Ascending aorta (tissue), 2 donors: Measurements from ENCODE around the gene VLDLR. TPM values are rescaled to one million over a fixed set of nuclear protein-coding genes. Genes with fewer than 3 reads are reported as not detected.

Experiments used
- DNase-seq, 2 donors: peaks; one replicate each; pipeline ENCODE4 v3.0.0-alpha.2; 2019; ENCODE audit warnings: low spot score in 2 of 2
- H3K27ac ChIP-seq, 2 donors: fragments of 200-600 bp; sonication (generic); one replicate each; pipeline ENCODE4 v1.5.1; 2016 to 2017; ENCODE audit warnings: mild to moderate bottlenecking in 1 of 2
- H3K27me3 ChIP-seq: fragments of 200-600 bp; sonication (generic); one replicate; pipeline ENCODE4 v1.5.1; 2017
- H3K36me3 ChIP-seq, 2 donors: fragments of 200-600 bp; sonication (generic); one replicate each; pipeline ENCODE4 v1.5.1; 2016
- H3K4me1 ChIP-seq, 2 donors: fragments of 200-600 bp; sonication (generic); one replicate each; pipeline ENCODE4 v1.5.1; 2016 to 2017; ENCODE audit warnings: mild to moderate bottlenecking in 1 of 2
- H3K4me3 ChIP-seq, 2 donors: fragments of 200-600 bp; sonication (generic); one replicate each; pipeline ENCODE4 v1.5.1; 2016 to 2017; ENCODE audit warnings: mild to moderate bottlenecking in 1 of 2
- H3K9me3 ChIP-seq, 2 donors: fragments of 200-600 bp; sonication (generic); one replicate each; pipeline ENCODE4 v1.5.1; 2016
- CTCF ChIP-seq, 3 experiments: fragments of 200-600 bp in 2 of 3; fragments of 450-650 bp in 1 of 3; sonication (generic) in 2 of 3; IDR thresholded peaks; one replicate each; pipeline ENCODE4 v1.5.1; 2016 to 2019; ENCODE audit warnings: antibody characterized with exemption in 3 of 3, mild to moderate bottlenecking in 1 of 3, moderate library complexity in 1 of 3
- intact Hi-C: fragments of 100-400 bp; cut with DNase I; formaldehyde crosslinking; loops from one replicate; pipeline ENCODE4 v1.15.1; 2023
- total RNA-seq: library from RNA; depleted of rRNA; stranded (reverse); fragments of >200 nt; gene quantifications from one replicate; pipeline ENCODE4 v1.1.0, GENCODE V29; 2016

VLDLR gene
- total RNA-seq, 1 donor from 2014 or later, result 4.9 TPM

GRCh38 chr9:2602704-2603116 is 18.9 kb upstream of the VLDLR start:
- H3K27ac ChIP-seq, result no peak overlapping the region
- intact Hi-C loops, result no loop called here

GRCh38 chr9:2603621-2604020 is 18.0 kb upstream of the VLDLR start:
- Histone ChIP-seq H3K27me3 (no peaks in the 10 kb centered on the region), H3K4me1 (no peaks in the 10 kb centered on the region), H3K27ac (no peak overlapping the region), H3K36me3 (no peaks in the 10 kb centered on the region), H3K4me3 (no peak overlapping the region), H3K9me3 (no peaks in the 10 kb centered on the region)
- TF ChIP-seq CTCF (IDR thresholded peaks at IDR 0.05), result no peak
- intact Hi-C loops, result no loop called here
- no peak for DNase-seq

More at GRCh38 chr9:2602704-2603116, 18.9 kb upstream of the VLDLR start:
- DNase-seq, result no peak
- TF ChIP-seq CTCF (IDR thresholded peaks at IDR 0.05), result no peak
- H3K27me3 ChIP-seq, result no peaks in the 10 kb centered on the region
- no peak overlapping the region for H3K4me3 ChIP-seq
- H3K4me1 ChIP-seq, result no peaks in the 10 kb centered on the region
- H3K36me3 ChIP-seq, result no peaks in the 10 kb centered on the region
- no peaks in the 10 kb centered on the region for H3K9me3 ChIP-seq

- no peak overlapping the region for H3K4me3 ChIP-seq
- H3K4me1 ChIP-seq, result no peaks in the 10 kb centered on the region
- no peaks in the 10 kb centered on the region for H3K9me3 ChIP-seq
- DNase-seq, result no peak
- no peak for TF ChIP-seq CTCF (IDR thresholded peaks at IDR 0.05)
- H3K27ac ChIP-seq, result no peak overlapping the region
- intact Hi-C loops, result no loop called here
- no peaks in the 10 kb centered on the region for H3K27me3 ChIP-seq
- H3K36me3 ChIP-seq, result no peaks in the 10 kb centered on the region
Observed at GRCh38 chr9:2605246-2605645, 16.3 kb upstream of the VLDLR start.

GRCh38 chr9:2608276-2608675 is 13.3 kb upstream of the VLDLR start:
- H3K4me3 ChIP-seq, result no peak overlapping the region
- H3K36me3 ChIP-seq, result no peaks in the 10 kb centered on the region
- no peaks in the 10 kb centered on the region for H3K27me3 ChIP-seq
- no peak overlapping the region for H3K27ac ChIP-seq
- TF ChIP-seq CTCF (IDR thresholded peaks at IDR 0.05), result no peak
- intact Hi-C loops, result no loop called here
- no peak for DNase-seq
- no peaks in the 10 kb centered on the region for H3K9me3 ChIP-seq
- no peaks in the 10 kb centered on the region for H3K4me1 ChIP-seq

GRCh38 chr9:2610985-2611384 is 10.6 kb upstream of the VLDLR start:
- no peak for TF ChIP-seq CTCF (IDR thresholded peaks at IDR 0.05)

GRCh38 chr9:2611961-2612360 is 9.6 kb upstream of the VLDLR start:
- DNase-seq, result no peak
- TF ChIP-seq CTCF (IDR thresholded peaks at IDR 0.05), result no peak
- Histone ChIP-seq H3K4me1 (no peaks in the 10 kb centered on the region), H3K27me3 (no peaks in the 10 kb centered on the region), H3K27ac (no peak overlapping the region), H3K36me3 (no peaks in the 10 kb centered on the region), H3K4me3 (no peak overlapping the region), H3K9me3 (no peaks in the 10 kb centered on the region)
- intact Hi-C loops, result no loop called here

More at GRCh38 chr9:2610985-2611384, 10.6 kb upstream of the VLDLR start:
- H3K36me3 ChIP-seq, result no peaks in the 10 kb centered on the region
- no peaks in the 10 kb centered on the region for H3K4me1 ChIP-seq
- intact Hi-C loops, result no loop called here
- DNase-seq, result no peak
- no peak overlapping the region for H3K27ac ChIP-seq
- no peaks in the 10 kb centered on the region for H3K27me3 ChIP-seq
- no peak overlapping the region for H3K4me3 ChIP-seq
- H3K9me3 ChIP-seq, result no peaks in the 10 kb centered on the region
